ENCODE results near the gene SHROOM3. TPM values are rescaled to one million over a fixed set of nuclear protein-coding genes. Genes with fewer than 3 reads are reported as not detected.

Gene SHROOM3
- total RNA-seq, 4 donors from 2014 or later, result 20.3 to 50.9 (median 34.9) TPM

- no peak for DNase-seq
- 91 to 95% methylated on average over 3 of the region's 3 CpGs for WGBS, 2 donors
- no peak for TF ChIP-seq CTCF (IDR thresholded peaks at IDR 0.05)
- no peak for TF ChIP-seq POLR2A (IDR thresholded peaks at IDR 0.05)
- no peaks in the 10 kb centered on the region for H3K9me3 ChIP-seq
- H3K36me3 ChIP-seq, result peaks cover 0 to 32% (median 0%) of the 10 kb centered on the region in 3 donors
- intact Hi-C loops (cut with DNase I), result no loop called here
- no peak overlapping the region for H3K4me3 ChIP-seq
- peaks cover 0 to 11% (median 0%) of the 10 kb centered on the region in 3 donors for H3K4me1 ChIP-seq
- no peak overlapping the region for H3K27ac ChIP-seq
- no peaks in the 10 kb centered on the region for H3K27me3 ChIP-seq
These were observed 325.2 kb downstream of the SHROOM3 start for GRCh38 chr4:76760193-76760592.

- no peaks in the 10 kb centered on the region for H3K27me3 ChIP-seq
- intact Hi-C loops (cut with DNase I), result no loop called here
- H3K36me3 ChIP-seq, result peaks cover 0 to 24% (median 0%) of the 10 kb centered on the region in 3 donors
- H3K4me1 ChIP-seq, result peaks cover 0 to 7% (median 0%) of the 10 kb centered on the region in 3 donors
- WGBS, 2 donors, result 91% methylated on average over 4 of the region's 4 CpGs
- H3K9me3 ChIP-seq, result no peaks in the 10 kb centered on the region
- no peak overlapping the region for H3K27ac ChIP-seq
- DNase-seq, result no peak
- no peak for TF ChIP-seq CTCF (IDR thresholded peaks at IDR 0.05)
- TF ChIP-seq POLR2A (IDR thresholded peaks at IDR 0.05), result no peak
- H3K4me3 ChIP-seq, result no peak overlapping the region
These were observed 327.4 kb downstream of the SHROOM3 start for GRCh38 chr4:76762137-76763130.

- H3K4me3 ChIP-seq, result no peak overlapping the region
- no peaks in the 10 kb centered on the region for H3K27me3 ChIP-seq
- H3K36me3 ChIP-seq, result peaks cover 0 to 23% (median 0%) of the 10 kb centered on the region in 3 donors
- no peak for DNase-seq
- intact Hi-C loops (cut with DNase I), result no loop called here
- no peak for TF ChIP-seq CTCF (IDR thresholded peaks at IDR 0.05)
- TF ChIP-seq POLR2A (IDR thresholded peaks at IDR 0.05), result no peak
- 81% methylated on average over 1 of the region's 1 CpG for WGBS, 2 donors
- no peak overlapping the region for H3K27ac ChIP-seq
- no peaks in the 10 kb centered on the region for H3K4me1 ChIP-seq
- H3K9me3 ChIP-seq, result no peaks in the 10 kb centered on the region
These were observed 329.2 kb downstream of the SHROOM3 start for GRCh38 chr4:76764251-76764650.

GRCh38 chr4:76765473-76766183, 330.6 kb downstream of the SHROOM3 start:
- peaks cover 0 to 15% (median 0%) of the 10 kb centered on the region in 3 donors for H3K36me3 ChIP-seq
- H3K4me1 ChIP-seq, result no peaks in the 10 kb centered on the region
- 68 to 79% methylated on average over 14 of the region's 14 CpGs for WGBS, 2 donors
- H3K4me3 ChIP-seq, result no peak overlapping the region
- TF ChIP-seq CTCF (IDR thresholded peaks at IDR 0.05) (no peak), POLR2A (IDR thresholded peaks at IDR 0.05) (no peak)
- intact Hi-C loops (cut with DNase I), result no loop called here
- H3K27ac ChIP-seq, result peak overlapping the region in 1 of 4 donors; percentile 36
- no peaks in the 10 kb centered on the region for H3K27me3 ChIP-seq
- H3K9me3 ChIP-seq, result no peaks in the 10 kb centered on the region
- DNase-seq, result no peak

- Histone ChIP-seq H3K27me3 (no peaks in the 10 kb centered on the region), H3K36me3 (peaks cover 0 to 18% (median 0%) of the 10 kb centered on the region in 3 donors), H3K9me3 (no peaks in the 10 kb centered on the region), H3K4me1 (no peaks in the 10 kb centered on the region), H3K27ac (no peak overlapping the region), H3K4me3 (no peak overlapping the region)
- WGBS, 2 donors, result 60 to 63% methylated on average over 2 of the region's 2 CpGs
- no peak for DNase-seq
- no peak for TF ChIP-seq CTCF (IDR thresholded peaks at IDR 0.05)
- TF ChIP-seq POLR2A (IDR thresholded peaks at IDR 0.05), result no peak
- intact Hi-C loops (cut with DNase I), result no loop called here
These were observed 333.0 kb downstream of the SHROOM3 start for GRCh38 chr4:76767983-76768382.
